Panc1 (cell line): ENCODE results near the gene HGD. TPM values are rescaled to one million over a fixed set of nuclear protein-coding genes. Genes with fewer than 3 reads are reported as not detected.
A peak's percentile ranks its signal among the peaks of the same experiment; 100 is the strongest.

Source experiments
- ATAC-seq: fragments of 200-7000 bp; cut with Tn5 transposase; 2 replicates; pipeline ENCODE4 v1.9.1; 2020; ENCODE audit warnings: mild to moderate bottlenecking, moderate library complexity
- BruUV-seq: library from RNA; stranded (reverse); fragments of 400-500 nt; replicated peaks from 2 replicates; lab custom pipeline; 2021; lab: Mats Ljungman, UMichigan
- CTCF ChIA-PET: fragments of 300-600 bp; sonication (Branson Sonifier 250); formaldehyde crosslinking; loops from one replicate; lab custom pipeline; 2022; ENCODE audit warnings: antibody characterized with exemption; lab: Charles Lee
- POLR2A ChIA-PET: fragments of 300-600 bp; sonication (Branson Sonifier 250); formaldehyde crosslinking; loops from one replicate; lab custom pipeline; 2022; ENCODE audit warnings: antibody characterized with exemption; lab: Charles Lee
- DNase-seq: peaks from one replicate; pipeline ENCODE4 v3.0.0-alpha.2; 2010; ENCODE audit warnings: low read depth, low spot score
- H3K27ac ChIP-seq: 2 replicates; pipeline ENCODE4 v1.5.1; 2011; ENCODE audit warnings: mild to moderate bottlenecking, low read length, inconsistent platforms
- H3K27me3 ChIP-seq: fragments of 200-500 bp; sonication (Bioruptor generic); 2 replicates; pipeline ENCODE4 v1.6.0; 2014; ENCODE audit warnings: low read length, inconsistent platforms; ENCODE audit not compliant: control insufficient read depth, insufficient read depth
- H3K36me3 ChIP-seq: fragments of 200-500 bp; sonication (Bioruptor generic); 2 replicates; pipeline ENCODE4 v1.5.1; 2014; ENCODE audit warnings: inconsistent platforms, mild to moderate bottlenecking, low read length, moderate library complexity; ENCODE audit not compliant: control insufficient read depth, insufficient read depth
- H3K4me1 ChIP-seq: 2 replicates; pipeline ENCODE4 v1.5.1; 2011; ENCODE audit warnings: inconsistent platforms, mild to moderate bottlenecking, low read length, moderate library complexity; ENCODE audit not compliant: control insufficient read depth, insufficient read depth
- H3K4me3 ChIP-seq, 2 experiments: 2 replicates each; pipeline ENCODE4 v1.5.1; 2011 to 2012; ENCODE audit warnings: low read depth in 2 of 2, low read length in 2 of 2, mild to moderate bottlenecking in 2 of 2, inconsistent platforms in 1 of 2, moderate library complexity in 1 of 2
- H3K9me3 ChIP-seq: fragments of 200-500 bp; sonication (Bioruptor generic); 2 replicates; pipeline ENCODE4 v1.5.1; 2014; ENCODE audit warnings: low read depth, mild to moderate bottlenecking, inconsistent platforms, low read length, moderate library complexity; ENCODE audit not compliant: control insufficient read depth, insufficient read depth
- POLR2AphosphoS5 ChIP-seq: IDR thresholded peaks from 2 replicates; pipeline ENCODE4 v1.6.1; 2012; ENCODE audit warnings: mild to moderate bottlenecking, low read depth, low read length, moderate library complexity
- SIN3A ChIP-seq: IDR thresholded peaks from 2 replicates; pipeline ENCODE4 v1.6.1; 2012; ENCODE audit warnings: low read depth, mild to moderate bottlenecking, low read length, moderate library complexity, borderline replicate concordance; ENCODE audit not compliant: insufficient read depth
- TCF7L2 ChIP-seq: IDR thresholded peaks from 2 replicates; pipeline ENCODE4 v1.6.1; 2011; ENCODE audit warnings: mild to moderate bottlenecking, low read depth, low read length, inconsistent platforms
- in situ Hi-C: cut with HindIII; loops from 2 replicates; pipeline ENCODE4 v1.10.0; 2016; ENCODE audit warnings: low sequenced_read_pairs, low pct_unique_long_range_greater_than_20kb
- intact Hi-C: fragments of 100-400 bp; cut with micrococcal nuclease; formaldehyde crosslinking; loops from one replicate; pipeline ENCODE4 v1.10.0; 2022; ENCODE audit not compliant: unreplicated experiment
- total RNA-seq: library from RNA; stranded (reverse); gene quantifications from one replicate; pipeline ENCODE4 v1.2.1, GENCODE V29; 2021; ENCODE audit not compliant: unreplicated experiment
- TF ChIP-seq, protein P1 (sequence below): fragments of 450-650 bp; IDR thresholded peaks from 2 replicates; pipeline ENCODE4 v1.5.1; 2017; ENCODE audit warnings: mild to moderate bottlenecking
- TF ChIP-seq, protein P2 (sequence below), 2 experiments: IDR thresholded peaks; 2 replicates each; pipeline ENCODE4 v1.6.1; 2011 to 2012; ENCODE audit warnings: low read depth in 2 of 2, control low read depth in 1 of 2, low read length in 1 of 2, mild to moderate bottlenecking in 1 of 2, moderate library complexity in 1 of 2; ENCODE audit not compliant: insufficient read depth in 1 of 2

Gene HGD
- total RNA-seq, 1 experiment from 2014 or later = 0.59 TPM

DNA sequence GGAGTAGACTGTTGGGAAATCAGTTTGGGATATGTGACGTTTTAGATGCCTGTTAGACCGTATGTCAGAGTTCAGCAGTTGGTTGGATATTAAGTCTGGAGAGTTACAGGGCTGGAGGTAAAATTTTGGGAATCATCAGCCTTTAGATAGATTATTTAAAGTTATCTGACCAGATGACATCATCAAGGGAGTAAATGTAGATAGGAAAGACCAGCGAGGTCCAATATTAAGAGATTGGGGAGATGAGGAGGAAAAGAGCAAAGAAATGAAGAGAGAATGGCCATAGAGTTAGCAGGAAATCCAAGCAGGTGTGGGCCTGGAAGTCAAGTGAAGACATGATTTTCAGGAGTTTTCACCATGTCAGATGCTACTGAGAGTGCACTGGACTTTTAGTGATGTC is 82.8 kb downstream of the HGD start:
- no peak overlapping the region for H3K27ac ChIP-seq
- no peak overlapping the region for H3K4me3 ChIP-seq
- peaks cover 30% of the 10 kb centered on the region for H3K36me3 ChIP-seq
- no peaks in the 10 kb centered on the region for H3K27me3 ChIP-seq
- DNase-seq = no peak
- intact Hi-C loops (no loop called here), in situ Hi-C loops (no loop called here)
- BruUV-seq = no TSS peak
- no peak for ATAC-seq
- CTCF ChIA-PET = no interaction called here
- POLR2A ChIA-PET = no interaction called here
- peaks cover 14% of the 10 kb centered on the region for H3K4me1 ChIP-seq
- no peaks in the 10 kb centered on the region for H3K9me3 ChIP-seq
- TF ChIP-seq SIN3A = no peak
- TF ChIP-seq, protein P1, sequence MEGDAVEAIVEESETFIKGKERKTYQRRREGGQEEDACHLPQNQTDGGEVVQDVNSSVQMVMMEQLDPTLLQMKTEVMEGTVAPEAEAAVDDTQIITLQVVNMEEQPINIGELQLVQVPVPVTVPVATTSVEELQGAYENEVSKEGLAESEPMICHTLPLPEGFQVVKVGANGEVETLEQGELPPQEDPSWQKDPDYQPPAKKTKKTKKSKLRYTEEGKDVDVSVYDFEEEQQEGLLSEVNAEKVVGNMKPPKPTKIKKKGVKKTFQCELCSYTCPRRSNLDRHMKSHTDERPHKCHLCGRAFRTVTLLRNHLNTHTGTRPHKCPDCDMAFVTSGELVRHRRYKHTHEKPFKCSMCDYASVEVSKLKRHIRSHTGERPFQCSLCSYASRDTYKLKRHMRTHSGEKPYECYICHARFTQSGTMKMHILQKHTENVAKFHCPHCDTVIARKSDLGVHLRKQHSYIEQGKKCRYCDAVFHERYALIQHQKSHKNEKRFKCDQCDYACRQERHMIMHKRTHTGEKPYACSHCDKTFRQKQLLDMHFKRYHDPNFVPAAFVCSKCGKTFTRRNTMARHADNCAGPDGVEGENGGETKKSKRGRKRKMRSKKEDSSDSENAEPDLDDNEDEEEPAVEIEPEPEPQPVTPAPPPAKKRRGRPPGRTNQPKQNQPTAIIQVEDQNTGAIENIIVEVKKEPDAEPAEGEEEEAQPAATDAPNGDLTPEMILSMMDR = no peak
- no peak for TF ChIP-seq TCF7L2
- TF ChIP-seq POLR2AphosphoS5 = no peak
- TF ChIP-seq, protein P2, sequence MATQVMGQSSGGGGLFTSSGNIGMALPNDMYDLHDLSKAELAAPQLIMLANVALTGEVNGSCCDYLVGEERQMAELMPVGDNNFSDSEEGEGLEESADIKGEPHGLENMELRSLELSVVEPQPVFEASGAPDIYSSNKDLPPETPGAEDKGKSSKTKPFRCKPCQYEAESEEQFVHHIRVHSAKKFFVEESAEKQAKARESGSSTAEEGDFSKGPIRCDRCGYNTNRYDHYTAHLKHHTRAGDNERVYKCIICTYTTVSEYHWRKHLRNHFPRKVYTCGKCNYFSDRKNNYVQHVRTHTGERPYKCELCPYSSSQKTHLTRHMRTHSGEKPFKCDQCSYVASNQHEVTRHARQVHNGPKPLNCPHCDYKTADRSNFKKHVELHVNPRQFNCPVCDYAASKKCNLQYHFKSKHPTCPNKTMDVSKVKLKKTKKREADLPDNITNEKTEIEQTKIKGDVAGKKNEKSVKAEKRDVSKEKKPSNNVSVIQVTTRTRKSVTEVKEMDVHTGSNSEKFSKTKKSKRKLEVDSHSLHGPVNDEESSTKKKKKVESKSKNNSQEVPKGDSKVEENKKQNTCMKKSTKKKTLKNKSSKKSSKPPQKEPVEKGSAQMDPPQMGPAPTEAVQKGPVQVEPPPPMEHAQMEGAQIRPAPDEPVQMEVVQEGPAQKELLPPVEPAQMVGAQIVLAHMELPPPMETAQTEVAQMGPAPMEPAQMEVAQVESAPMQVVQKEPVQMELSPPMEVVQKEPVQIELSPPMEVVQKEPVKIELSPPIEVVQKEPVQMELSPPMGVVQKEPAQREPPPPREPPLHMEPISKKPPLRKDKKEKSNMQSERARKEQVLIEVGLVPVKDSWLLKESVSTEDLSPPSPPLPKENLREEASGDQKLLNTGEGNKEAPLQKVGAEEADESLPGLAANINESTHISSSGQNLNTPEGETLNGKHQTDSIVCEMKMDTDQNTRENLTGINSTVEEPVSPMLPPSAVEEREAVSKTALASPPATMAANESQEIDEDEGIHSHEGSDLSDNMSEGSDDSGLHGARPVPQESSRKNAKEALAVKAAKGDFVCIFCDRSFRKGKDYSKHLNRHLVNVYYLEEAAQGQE (IDR thresholded peaks at IDR 0.05; ENCODE audit: insufficient read depth in 1 of 2, low read depth in 2 of 2, low read length in 1 of 2) = no peak

DNA sequence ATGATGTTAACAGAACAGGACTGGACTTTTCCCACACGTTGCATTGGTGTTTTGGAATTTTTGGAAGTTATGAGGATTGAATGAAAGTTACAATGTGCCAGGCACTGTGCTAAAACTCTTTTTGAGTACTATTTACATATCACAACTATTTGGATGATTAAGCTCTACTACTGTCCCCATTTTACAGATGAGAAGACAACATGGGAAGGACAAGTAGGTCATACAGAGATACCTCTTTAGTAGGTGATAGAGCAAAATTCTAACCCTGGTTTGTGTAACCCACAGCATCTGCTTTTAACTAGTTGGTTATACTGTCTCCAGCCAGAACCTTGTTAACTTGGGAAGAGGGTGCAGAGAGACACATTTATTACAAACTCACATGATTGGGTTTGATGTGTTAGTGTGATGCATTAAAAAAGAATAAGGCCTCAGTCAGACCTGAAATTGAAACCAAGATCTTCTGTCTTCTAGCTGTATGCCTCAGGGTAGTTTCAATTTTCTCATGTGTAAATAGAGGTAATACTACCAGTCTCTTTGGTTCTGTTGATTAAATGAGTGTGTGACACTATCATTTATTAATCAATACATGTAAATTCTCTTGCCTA is 84.5 kb downstream of the HGD start:
- Histone ChIP-seq H3K36me3 (peaks cover 30% of the 10 kb centered on the region), H3K27me3 (0 out of 2 replicates have a peak, but pooled peaks cover 3% of the 10 kb centered on the region), H3K4me3 (peak overlapping the region; percentile 90 to 95), H3K4me1 (peaks cover 14% of the 10 kb centered on the region), H3K27ac (peak overlapping the region; percentile 99), H3K9me3 (no peaks in the 10 kb centered on the region)
- ChIA-PET POLR2A (interaction anchor here (0.5 to 0.7 kb wide), 2 partner anchors 102 to 202 kb away, joined by 3 to 5 read pairs; no protein-coding TSS in a partner anchor), CTCF (interaction anchor here (0.5 to 1.2 kb wide), 2 partner anchors 39 to 276 kb away, joined by 3 read pairs; no protein-coding TSS in a partner anchor)
- intact Hi-C loops = no loop called here
- in situ Hi-C loops = no loop called here
- no peak for DNase-seq
- ATAC-seq = no peak
- TF ChIP-seq, protein P2 (IDR thresholded peaks at IDR 0.05; ENCODE audit: insufficient read depth in 1 of 2, low read depth in 2 of 2, low read length in 1 of 2) = no peak
- TF ChIP-seq POLR2AphosphoS5 (no peak), TCF7L2 (no peak), SIN3A (no peak)
- TF ChIP-seq, protein P1 = no peak
- TSS peak; percentile 67 for BruUV-seq
